IPS-18a (cell line): Measurements from ENCODE around the gene LRRK1.

Source experiments
- H3K27ac ChIP-seq: one replicate; pipeline ENCODE4 v1.5.1; 2013; ENCODE audit warnings: low read length
- H3K27me3 ChIP-seq: one replicate; pipeline ENCODE4 v1.6.1; 2013; ENCODE audit warnings: mild to moderate bottlenecking, low read length; ENCODE audit not compliant: control insufficient read depth, insufficient read depth
- H3K36me3 ChIP-seq: one replicate; pipeline ENCODE4 v1.6.1; 2013; ENCODE audit warnings: low read depth, low read length; ENCODE audit not compliant: control insufficient read depth
- H3K4me1 ChIP-seq: one replicate; pipeline ENCODE4 v1.6.1; 2013; ENCODE audit warnings: low read depth, low read length; ENCODE audit not compliant: control insufficient read depth
- H3K4me3 ChIP-seq: one replicate; pipeline ENCODE4 v1.5.1; 2013; ENCODE audit warnings: low read length
- H3K9ac ChIP-seq: one replicate; pipeline ENCODE4 v1.6.1; 2013; ENCODE audit warnings: mild to moderate bottlenecking, low read length, moderate library complexity
- H3K9me3 ChIP-seq: one replicate; pipeline ENCODE4 v1.6.1; 2013; ENCODE audit warnings: low read depth, low read length; ENCODE audit not compliant: control insufficient read depth

The LRRK1 gene

DNA sequence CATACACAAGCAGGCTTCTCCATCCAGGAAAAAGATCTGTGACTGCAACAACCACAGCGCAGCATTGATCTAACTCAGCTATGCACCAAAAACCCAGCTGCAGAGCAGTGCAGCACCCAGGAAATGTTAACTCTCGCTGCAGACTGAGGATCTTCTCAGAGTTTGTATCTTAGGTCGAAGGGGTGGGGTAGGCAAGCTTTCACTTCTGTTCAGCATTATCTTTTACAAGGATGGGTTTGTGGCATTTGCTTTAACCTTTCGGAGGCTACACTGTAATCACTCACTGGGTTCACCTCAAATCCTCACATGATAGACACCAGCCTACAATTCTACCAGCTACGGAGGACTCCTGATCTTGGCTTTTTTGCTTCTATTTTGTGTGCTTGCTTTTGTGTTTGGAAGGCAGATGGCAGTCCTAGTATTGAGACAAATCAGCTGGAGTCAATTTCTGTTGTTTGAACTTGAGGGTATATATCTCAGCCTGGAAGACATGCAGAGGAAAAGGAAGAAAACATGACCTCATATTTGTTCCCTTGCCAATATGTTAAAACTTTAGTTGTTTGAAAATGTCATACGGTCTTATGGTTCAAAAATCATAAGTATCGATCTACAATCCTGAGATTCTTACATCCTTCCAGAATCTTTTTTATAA is 25.2 kb downstream of the LRRK1 start:
- H3K27ac ChIP-seq: no peak overlapping the region
- no peak overlapping the region for H3K4me3 ChIP-seq
- H3K9ac ChIP-seq: no peak overlapping the region
- no peaks in the 10 kb centered on the region for H3K9me3 ChIP-seq
- no peaks in the 10 kb centered on the region for H3K27me3 ChIP-seq
- no peaks in the 10 kb centered on the region for H3K36me3 ChIP-seq
- peaks cover 8% of the 10 kb centered on the region for H3K4me1 ChIP-seq

DNA sequence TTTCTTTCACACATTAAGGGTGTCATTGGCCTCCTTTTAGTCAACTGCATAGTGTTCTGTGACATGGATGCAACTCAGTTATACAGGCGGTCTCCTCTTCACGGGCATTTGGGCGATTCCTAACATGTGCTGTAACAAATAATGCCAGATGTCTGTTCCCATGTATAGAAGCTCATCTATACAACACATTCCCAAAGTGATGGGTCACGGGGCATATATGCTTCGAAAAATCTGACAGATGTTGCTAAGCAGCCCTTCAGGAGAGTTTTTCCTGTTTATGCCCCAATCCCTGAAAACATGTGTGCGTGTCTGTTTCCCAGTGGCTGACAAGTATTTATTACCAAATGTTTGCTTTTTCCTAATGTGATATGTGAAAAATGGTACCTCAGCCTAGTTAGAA is 25.8 kb downstream of the LRRK1 start:
- H3K27ac ChIP-seq: no peak overlapping the region
- H3K4me1 ChIP-seq: peaks cover 8% of the 10 kb centered on the region
- no peak overlapping the region for H3K9ac ChIP-seq
- H3K9me3 ChIP-seq: no peaks in the 10 kb centered on the region
- H3K4me3 ChIP-seq: no peak overlapping the region
- H3K27me3 ChIP-seq: no peaks in the 10 kb centered on the region
- H3K36me3 ChIP-seq: no peaks in the 10 kb centered on the region

DNA sequence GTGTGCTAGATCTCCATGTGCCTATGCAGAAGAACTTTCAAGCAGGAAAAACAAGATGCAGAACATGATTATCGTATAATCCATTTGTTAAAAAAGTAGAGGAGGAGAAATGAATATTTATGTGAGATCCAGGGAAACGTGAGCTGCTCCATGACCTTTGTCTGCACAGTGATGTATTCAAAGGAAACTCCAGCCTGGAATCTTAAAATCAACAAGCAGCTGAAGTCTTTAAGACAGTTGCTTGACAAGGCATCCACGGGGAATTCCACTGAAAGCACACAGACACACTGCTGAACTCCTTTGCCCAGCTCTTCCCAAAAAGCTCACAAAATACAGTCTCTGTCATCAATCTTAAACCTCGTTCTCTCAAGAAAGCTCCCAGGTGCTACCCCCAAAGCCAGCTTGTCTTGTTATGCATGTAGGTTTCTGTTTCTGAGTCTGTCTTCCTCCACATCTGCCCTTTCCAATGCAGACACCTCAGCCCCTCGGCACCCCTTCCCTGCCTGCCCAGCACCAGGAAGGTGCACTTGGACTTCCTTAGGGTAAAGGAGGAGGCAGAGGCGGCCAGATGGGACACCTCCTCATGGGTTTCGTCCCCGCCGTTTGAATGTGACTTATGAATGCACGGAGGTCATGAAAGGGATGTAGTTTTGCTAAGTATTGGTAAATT is 28.7 kb downstream of the LRRK1 start:
- Histone ChIP-seq H3K4me3 (no peak overlapping the region), H3K4me1 (peaks cover 8% of the 10 kb centered on the region), H3K9me3 (no peaks in the 10 kb centered on the region), H3K9ac (no peak overlapping the region), H3K27ac (no peak overlapping the region), H3K36me3 (no peaks in the 10 kb centered on the region), H3K27me3 (no peaks in the 10 kb centered on the region)

- Histone ChIP-seq H3K27me3 (no peaks in the 10 kb centered on the region), H3K36me3 (no peaks in the 10 kb centered on the region), H3K9ac (no peak overlapping the region), H3K4me3 (no peak overlapping the region), H3K9me3 (no peaks in the 10 kb centered on the region), H3K4me1 (peaks cover 8% of the 10 kb centered on the region), H3K27ac (no peak overlapping the region)
These were observed 29.2 kb downstream of the LRRK1 start for GRCh38 chr15:100948430-100948762.

- Histone ChIP-seq H3K4me1 (peaks cover 8% of the 10 kb centered on the region), H3K9me3 (no peaks in the 10 kb centered on the region), H3K36me3 (no peaks in the 10 kb centered on the region), H3K27me3 (no peaks in the 10 kb centered on the region), H3K27ac (no peak overlapping the region), H3K9ac (no peak overlapping the region), H3K4me3 (no peak overlapping the region)
These were observed 30.5 kb downstream of the LRRK1 start for GRCh38 chr15:100949691-100950090.

- no peak overlapping the region for H3K9ac ChIP-seq
- H3K9me3 ChIP-seq: no peaks in the 10 kb centered on the region
- H3K27ac ChIP-seq: no peak overlapping the region
- no peaks in the 10 kb centered on the region for H3K27me3 ChIP-seq
- H3K4me3 ChIP-seq: no peak overlapping the region
- H3K4me1 ChIP-seq: peaks cover 8% of the 10 kb centered on the region
- H3K36me3 ChIP-seq: no peaks in the 10 kb centered on the region
These were observed 32.8 kb downstream of the LRRK1 start for GRCh38 chr15:100951965-100952364.

DNA sequence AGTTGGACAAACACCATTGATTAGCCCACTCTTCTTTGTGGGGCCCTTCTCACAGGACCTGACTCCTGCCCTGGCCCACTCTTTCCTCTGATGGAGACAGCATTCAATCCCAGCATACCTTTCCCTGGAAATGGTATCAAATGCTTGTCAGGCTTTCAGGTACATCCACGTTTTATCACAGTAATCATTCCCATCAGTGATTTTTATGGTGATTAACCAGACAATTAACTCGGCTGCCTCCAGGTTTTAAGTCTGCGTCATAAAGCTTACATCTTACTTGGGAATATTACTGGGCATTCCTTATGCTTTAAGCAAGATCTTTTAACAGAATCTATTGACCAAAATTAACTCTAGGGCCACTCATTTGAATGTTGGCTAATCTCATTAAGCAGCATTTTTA is 33.4 kb downstream of the LRRK1 start:
- no peaks in the 10 kb centered on the region for H3K36me3 ChIP-seq
- H3K4me3 ChIP-seq: no peak overlapping the region
- H3K27ac ChIP-seq: no peak overlapping the region
- H3K27me3 ChIP-seq: no peaks in the 10 kb centered on the region
- H3K4me1 ChIP-seq: peaks cover 8% of the 10 kb centered on the region
- H3K9me3 ChIP-seq: no peaks in the 10 kb centered on the region
- H3K9ac ChIP-seq: no peak overlapping the region

GRCh38 chr15:100958326-100959065 is 39.3 kb downstream of the LRRK1 start:
- Histone ChIP-seq H3K27me3 (no peaks in the 10 kb centered on the region), H3K4me1 (no peaks in the 10 kb centered on the region), H3K9me3 (no peaks in the 10 kb centered on the region), H3K36me3 (no peaks in the 10 kb centered on the region), H3K4me3 (no peak overlapping the region), H3K9ac (no peak overlapping the region), H3K27ac (no peak overlapping the region)

DNA sequence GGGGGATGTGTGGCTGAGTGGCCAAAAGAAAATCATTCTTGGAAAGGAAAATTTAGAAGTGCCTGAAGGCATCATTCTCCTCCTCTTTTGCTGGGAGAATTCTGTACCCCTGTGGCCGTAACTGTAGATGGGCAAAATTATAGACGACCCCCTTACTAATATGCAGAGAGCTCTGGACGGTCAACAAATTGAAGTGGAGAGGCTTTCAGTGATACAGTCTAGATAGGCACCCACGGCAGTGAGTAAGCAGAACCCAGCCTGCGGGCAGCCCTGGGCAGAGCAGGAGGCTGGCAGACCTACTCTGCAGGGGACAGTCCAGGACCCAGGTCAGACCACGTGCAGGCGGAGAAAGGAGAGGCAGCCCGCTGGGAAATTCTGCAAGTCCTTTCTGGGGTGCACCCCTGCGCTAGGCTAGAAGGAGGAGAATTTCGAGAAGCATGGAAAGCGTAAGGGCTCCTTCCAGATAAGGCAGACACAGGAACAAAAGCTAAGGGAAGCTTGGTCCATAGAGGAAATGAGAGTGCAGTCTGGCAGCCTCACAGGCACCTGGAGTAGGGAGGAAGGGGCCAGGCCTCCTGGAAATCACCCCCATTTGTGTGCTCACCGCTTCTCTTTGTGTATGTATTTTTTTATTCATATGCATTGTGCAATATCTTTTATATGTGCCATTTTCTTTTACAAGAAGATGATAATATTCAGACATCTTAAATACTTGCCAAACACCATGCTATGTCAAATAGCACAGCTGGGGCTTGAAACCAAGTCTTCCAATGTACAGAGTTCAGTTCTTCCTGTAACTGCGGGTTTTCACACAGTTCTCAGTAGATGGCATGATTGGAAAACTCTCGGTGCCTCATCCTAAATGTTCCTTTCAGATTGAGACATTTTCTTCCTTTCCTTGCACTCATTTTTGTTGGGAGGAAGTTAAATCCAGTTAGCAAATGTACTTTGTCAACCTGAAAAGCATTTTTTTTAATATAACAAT is 40.2 kb downstream of the LRRK1 start:
- Histone ChIP-seq H3K27ac (no peak overlapping the region), H3K4me1 (no peaks in the 10 kb centered on the region), H3K9me3 (no peaks in the 10 kb centered on the region), H3K4me3 (no peak overlapping the region), H3K9ac (no peak overlapping the region), H3K27me3 (no peaks in the 10 kb centered on the region), H3K36me3 (no peaks in the 10 kb centered on the region)

DNA sequence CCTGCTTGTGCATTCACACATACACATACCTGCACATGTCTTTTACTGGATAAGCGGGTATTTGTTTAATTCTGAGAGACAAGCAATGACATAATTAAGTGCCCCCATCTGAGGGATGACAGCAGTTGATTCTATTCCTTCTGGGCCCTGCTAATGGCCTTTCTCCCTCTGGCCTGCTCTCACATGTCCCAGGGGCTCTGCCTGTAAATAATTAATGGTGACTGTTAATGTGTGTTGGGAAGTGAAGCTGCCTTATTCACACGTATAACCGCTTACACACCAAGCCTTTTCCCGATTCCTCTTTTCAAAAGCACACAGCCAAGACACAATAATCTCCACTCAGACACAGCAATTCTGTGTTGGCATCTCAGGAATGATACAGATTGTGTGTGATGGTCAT is 47.8 kb downstream of the LRRK1 start:
- Histone ChIP-seq H3K27ac (no peak overlapping the region), H3K4me1 (no peaks in the 10 kb centered on the region), H3K36me3 (no peaks in the 10 kb centered on the region), H3K9me3 (no peaks in the 10 kb centered on the region), H3K27me3 (peaks cover 9% of the 10 kb centered on the region), H3K4me3 (no peak overlapping the region), H3K9ac (no peak overlapping the region)
